H9 (cell line): ENCODE results near the gene PRCC. TPM values are rescaled to one million over a fixed set of nuclear protein-coding genes. Genes with fewer than 3 reads are reported as not detected.

ENCODE experiments used
- DNase-seq: peaks from one replicate; pipeline ENCODE4 v3.0.0-alpha.2; 2017
- H2AFZ ChIP-seq: one replicate; pipeline ENCODE4 v1.6.1; 2013; ENCODE audit warnings: mild to moderate bottlenecking, low read length, control low read depth, moderate library complexity
- H2AK5ac ChIP-seq: 2 replicates; pipeline ENCODE4 v1.6.1; 2013; ENCODE audit warnings: low read length, control low read depth, mixed read lengths; ENCODE audit not compliant: insufficient read length
- H2BK120ac ChIP-seq: one replicate; pipeline ENCODE4 v1.6.1; 2013; ENCODE audit warnings: low read depth, mild to moderate bottlenecking, low read length, control low read depth, inconsistent platforms; ENCODE audit not compliant: poor library complexity, severe bottlenecking
- H2BK12ac ChIP-seq: 2 replicates; pipeline ENCODE4 v1.6.1; 2013; ENCODE audit warnings: low read length, control low read depth, mixed read lengths, low read depth; ENCODE audit not compliant: insufficient read length
- H2BK15ac ChIP-seq: 2 replicates; pipeline ENCODE4 v1.6.1; 2013; ENCODE audit warnings: low read depth, low read length, control low read depth
- H2BK20ac ChIP-seq: one replicate; pipeline ENCODE4 v1.6.1; 2013; ENCODE audit warnings: low read depth, mild to moderate bottlenecking, low read length, control low read depth, inconsistent platforms; ENCODE audit not compliant: poor library complexity, severe bottlenecking
- H2BK5ac ChIP-seq: 2 replicates; pipeline ENCODE4 v1.6.1; 2013; ENCODE audit warnings: low read length, control low read depth, mixed read lengths; ENCODE audit not compliant: insufficient read length
- H3K14ac ChIP-seq: 2 replicates; pipeline ENCODE4 v1.6.1; 2013; ENCODE audit warnings: low read length, control low read depth; ENCODE audit not compliant: insufficient read depth
- H3K18ac ChIP-seq: 2 replicates; pipeline ENCODE4 v1.6.1; 2013; ENCODE audit warnings: low read depth, mild to moderate bottlenecking, mixed read lengths, low read length, control low read depth; ENCODE audit not compliant: insufficient read length
- H3K23ac ChIP-seq: 2 replicates; pipeline ENCODE4 v1.6.1; 2013; ENCODE audit warnings: low read length, control low read depth, mixed read lengths, low read depth; ENCODE audit not compliant: insufficient read length
- H3K23me2 ChIP-seq: 2 replicates; pipeline ENCODE4 v1.6.1; 2013; ENCODE audit warnings: low read depth, mild to moderate bottlenecking, mixed read lengths, low read length, control low read depth; ENCODE audit not compliant: insufficient read length, poor library complexity, severe bottlenecking
- H3K27ac ChIP-seq: 2 replicates; pipeline ENCODE4 v1.5.1; 2013; ENCODE audit warnings: low read length, control low read depth, mixed read lengths, low read depth; ENCODE audit not compliant: insufficient read length
- H3K27me3 ChIP-seq: 2 replicates; pipeline ENCODE4 v1.6.1; 2013; ENCODE audit warnings: low read length, control low read depth, inconsistent platforms; ENCODE audit not compliant: insufficient read depth
- H3K4ac ChIP-seq: 2 replicates; pipeline ENCODE4 v1.6.1; 2013; ENCODE audit warnings: low read depth, mild to moderate bottlenecking, control low read depth, inconsistent platforms, low read length, moderate library complexity
- H3K4me1 ChIP-seq: 2 replicates; pipeline ENCODE4 v1.6.1; 2013; ENCODE audit warnings: low read length, control low read depth, inconsistent platforms; ENCODE audit not compliant: insufficient read depth
- H3K4me2 ChIP-seq: 2 replicates; pipeline ENCODE4 v1.6.1; 2013; ENCODE audit warnings: low read length, control low read depth, mixed read lengths; ENCODE audit not compliant: insufficient read length, insufficient read depth
- H3K56ac ChIP-seq: 2 replicates; pipeline ENCODE4 v1.6.1; 2013; ENCODE audit warnings: low read depth, mild to moderate bottlenecking, mixed read lengths, low read length, control low read depth; ENCODE audit not compliant: insufficient read length
- H3K79me1 ChIP-seq: 2 replicates; pipeline ENCODE4 v1.6.1; 2013; ENCODE audit warnings: low read depth, mild to moderate bottlenecking, moderate library complexity, low read length, control low read depth, inconsistent platforms; ENCODE audit not compliant: insufficient read depth, poor library complexity, severe bottlenecking
- H3K79me2 ChIP-seq: 2 replicates; pipeline ENCODE4 v1.6.1; 2013; ENCODE audit warnings: low read length, control low read depth, inconsistent platforms; ENCODE audit not compliant: insufficient read depth
- H3K9ac ChIP-seq: 2 replicates; pipeline ENCODE4 v1.6.1; 2013; ENCODE audit warnings: low read length, control low read depth, mixed read lengths; ENCODE audit not compliant: insufficient read length; ENCODE audit errors: extremely low read depth
- H3K9me3 ChIP-seq: one replicate; pipeline ENCODE4 v1.6.1; 2013; ENCODE audit warnings: low read depth, low read length, inconsistent platforms; ENCODE audit not compliant: control insufficient read depth
- H3T11ph ChIP-seq: one replicate; pipeline ENCODE4 v1.6.1; 2013; ENCODE audit warnings: mild to moderate bottlenecking, low read length, control low read depth, inconsistent platforms
- H4K20me1 ChIP-seq: one replicate; pipeline ENCODE4 v1.6.1; 2013; ENCODE audit not compliant: control insufficient read depth, insufficient read length, insufficient read depth
- H4K5ac ChIP-seq: 2 replicates; pipeline ENCODE4 v1.6.1; 2013; ENCODE audit warnings: low read depth, mild to moderate bottlenecking, mixed read lengths, low read length, control low read depth; ENCODE audit not compliant: insufficient read length
- H4K8ac ChIP-seq: replicated peaks from 2 replicates; pipeline ENCODE4 v1.6.1; 2013; ENCODE audit warnings: low read length, control low read depth, mixed read lengths, low read depth; ENCODE audit not compliant: insufficient read length
- H4K91ac ChIP-seq: 2 replicates; pipeline ENCODE4 v1.6.1; 2013; ENCODE audit warnings: low read depth, mild to moderate bottlenecking, moderate library complexity, mixed read lengths, low read length, control low read depth; ENCODE audit not compliant: insufficient read length
- H3K27ac Mint-ChIP-seq, 3 experiments: 2 replicates in 2 of 3; 3 replicates in 1 of 3; pipeline ENCODE4 v1.8.0; 2020 to 2021; ENCODE audit warnings: mixed read lengths in 3 of 3, mild to moderate bottlenecking in 1 of 3, moderate library complexity in 1 of 3
- H3K27me3 Mint-ChIP-seq: 2 replicates; pipeline ENCODE4 v1.8.0; 2021; ENCODE audit warnings: low read depth, mild to moderate bottlenecking, moderate library complexity, mixed read lengths
- H3K36me3 Mint-ChIP-seq, 3 experiments: 2 replicates in 2 of 3; 3 replicates in 1 of 3; pipeline ENCODE4 v1.8.0; 2020 to 2021; ENCODE audit warnings: low read depth in 3 of 3, mixed read lengths in 3 of 3; ENCODE audit not compliant: insufficient read depth in 1 of 3
- H3K4me1 Mint-ChIP-seq, 2 experiments: 2 replicates each; pipeline ENCODE4 v1.8.0; 2020; ENCODE audit warnings: mixed read lengths in 2 of 2
- H3K4me3 Mint-ChIP-seq, 2 experiments: 2 replicates in 1 of 2; 3 replicates in 1 of 2; pipeline ENCODE4 v1.8.0; 2020 to 2021; ENCODE audit warnings: mild to moderate bottlenecking in 2 of 2, mixed read lengths in 2 of 2, moderate library complexity in 1 of 2
- H3K9me3 Mint-ChIP-seq, 2 experiments: 2 replicates in 1 of 2; 3 replicates in 1 of 2; pipeline ENCODE4 v1.8.0; 2020; ENCODE audit warnings: mild to moderate bottlenecking in 2 of 2, mixed read lengths in 2 of 2, moderate library complexity in 1 of 2
- CTCF ChIP-seq: fragments of 200-600 bp; sonication (generic); conservative IDR thresholded peaks from 3 replicates; pipeline ENCODE4 v1.8.0; 2021; ENCODE audit warnings: antibody characterized with exemption, mild to moderate bottlenecking
- whole genome bisulfite sequencing: extraction: QIAGEN DNeasy Blood & Tissue Kit; methylation state at CpG from one replicate; pipeline ENCODE4 v1.1.7; 2013; ENCODE audit warnings: missing lambda C conversion rate, low lambda C conversion rate, mixed read lengths; ENCODE audit not compliant: insufficient read length; ENCODE audit errors: extremely low coverage; 5-methylcytosine and 5-hydroxymethylcytosine counted together
- long read RNA-seq: library from polyadenylated mRNA; unstranded; transcript quantifications from one replicate; pipeline ENCODE4 v2.0.0, GENCODE V29; 2020
- total RNA-seq: library from RNA; stranded (reverse); gene quantifications from 2 replicates; pipeline ENCODE4 v1.2.1, GENCODE V29; 2021

The PRCC gene, protein sequence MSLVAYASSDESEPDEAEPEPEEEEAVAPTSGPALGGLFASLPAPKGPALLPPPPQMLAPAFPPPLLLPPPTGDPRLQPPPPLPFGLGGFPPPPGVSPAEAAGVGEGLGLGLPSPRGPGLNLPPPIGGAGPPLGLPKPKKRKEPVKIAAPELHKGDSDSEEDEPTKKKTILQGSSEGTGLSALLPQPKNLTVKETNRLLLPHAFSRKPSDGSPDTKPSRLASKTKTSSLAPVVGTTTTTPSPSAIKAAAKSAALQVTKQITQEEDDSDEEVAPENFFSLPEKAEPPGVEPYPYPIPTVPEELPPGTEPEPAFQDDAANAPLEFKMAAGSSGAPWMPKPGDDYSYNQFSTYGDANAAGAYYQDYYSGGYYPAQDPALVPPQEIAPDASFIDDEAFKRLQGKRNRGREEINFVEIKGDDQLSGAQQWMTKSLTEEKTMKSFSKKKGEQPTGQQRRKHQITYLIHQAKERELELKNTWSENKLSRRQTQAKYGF
- 129 TPM in 2 replicates for total RNA-seq
- long read RNA-seq, transcript PRCC-201 (7 exons, 2,105 nt), result major isoform, 614 of 763 reads
- long read RNA-seq, partial matches to known transcripts, result 74 of 763 reads
- long read RNA-seq, other reads (novel, unspliced or antisense), result 71 of 763 reads

DNA sequence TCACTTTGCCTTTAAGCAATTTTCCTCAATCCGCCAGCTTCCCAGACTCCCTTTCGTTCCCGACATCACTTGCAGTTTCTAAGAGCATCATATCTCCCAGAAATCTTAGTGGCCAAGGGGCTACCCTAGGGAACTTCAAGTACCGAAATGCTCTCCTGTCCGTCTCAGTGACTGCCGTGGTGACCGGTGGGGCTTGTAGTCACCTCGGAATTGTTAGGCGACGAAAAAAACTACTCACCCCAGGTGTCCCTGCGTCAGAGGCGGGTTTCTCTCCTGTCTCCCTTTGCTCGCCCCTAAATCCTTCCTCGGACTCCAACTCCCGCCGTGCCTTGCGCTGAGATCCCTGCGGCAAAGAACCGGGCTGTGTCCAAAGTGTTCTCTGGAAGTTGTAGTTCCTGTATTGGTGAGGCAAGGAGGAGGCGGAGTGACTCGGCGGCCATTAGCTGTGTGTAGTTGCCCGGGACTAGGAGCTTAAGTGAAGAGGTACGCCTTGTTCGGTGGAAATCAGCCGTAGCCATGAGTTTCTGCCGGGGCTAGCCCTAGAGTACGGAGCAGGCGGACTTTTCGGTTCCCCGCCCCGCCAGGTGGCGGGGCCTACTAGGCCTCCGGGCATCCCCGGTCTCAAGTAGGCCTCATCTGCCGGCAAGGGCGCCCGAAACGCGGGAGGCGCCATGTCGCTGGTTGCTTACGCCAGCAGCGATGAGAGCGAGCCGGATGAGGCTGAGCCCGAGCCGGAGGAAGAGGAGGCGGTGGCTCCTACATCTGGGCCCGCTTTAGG is at the start of gene PRCC:
Gene PRCC, plus strand, starts transcription at position 435 of the 778 bp plus-strand sequence. Its CDS starts 237 bp downstream, at position 672.
- Mint-ChIP-seq H3K27me3 (no peaks in the 10 kb centered on the region), H3K36me3 (peaks cover 11 to 28% (median 27%) of the 10 kb centered on the region in 3 experiments), H3K9me3 (no peaks in the 10 kb centered on the region), H3K4me1 (peaks cover 31 to 35% of the 10 kb centered on the region in 2 experiments), H3K4me3 (no peak within 1 kb of the TSS), H3K27ac (peak within 1 kb of the TSS in 1 of 3 experiments; percentile 88; a peak in 5 of 7 replicates)
- Histone ChIP-seq H3K27me3 (no peaks in the 10 kb centered on the region), H2BK5ac (no peak within 1 kb of the TSS), H2BK20ac (no peak within 1 kb of the TSS), H4K8ac (no peak within 1 kb of the TSS), H2BK12ac (no peak within 1 kb of the TSS), H3K56ac (no peak within 1 kb of the TSS), H3K4me2 (peak within 1 kb of the TSS; percentile 93), H3K9me3 (no peaks in the 10 kb centered on the region), H3K27ac (no peak within 1 kb of the TSS), H2AFZ (no peak within 1 kb of the TSS), H2BK15ac (no peak within 1 kb of the TSS), H2AK5ac (no peak within 1 kb of the TSS), H3K4ac (no peak within 1 kb of the TSS), H3K79me2 (peaks cover 26% of the 10 kb centered on the region), H2BK120ac (no peak within 1 kb of the TSS), H3K14ac (peak within 1 kb of the TSS; percentile 71; the same call in 1 of the 2 replicates), H4K20me1 (no peaks in the 10 kb centered on the region), H3K79me1 (peaks cover 9% of the 10 kb centered on the region), H3K4me1 (no peaks in the 10 kb centered on the region; the same call in 1 of the 2 replicates), H4K91ac (no peak within 1 kb of the TSS), H3K18ac (peak within 1 kb of the TSS; percentile 69), H3K23ac (no peak within 1 kb of the TSS), H3K23me2 (peaks cover 17% of the 10 kb centered on the region), H3T11ph (no peak within 1 kb of the TSS), H3K9ac (peak within 1 kb of the TSS; percentile 88), H4K5ac (peak within 1 kb of the TSS; percentile 37)
- WGBS, result no CpG with 5 or more reads among the region's 50 CpGs
- DNase-seq, result peak; percentile 100
- TF ChIP-seq CTCF, result no peak; the same call in 2 of the 3 replicates
